NK-92 (cell line): ENCODE measurements around the gene OSM.

ENCODE experiments used
- DNase-seq: peaks from one replicate; lab custom pipeline; 2025; ENCODE audit not compliant: unreplicated experiment; lab: John Stamatoyannopoulos, UW

The OSM gene

DNA sequence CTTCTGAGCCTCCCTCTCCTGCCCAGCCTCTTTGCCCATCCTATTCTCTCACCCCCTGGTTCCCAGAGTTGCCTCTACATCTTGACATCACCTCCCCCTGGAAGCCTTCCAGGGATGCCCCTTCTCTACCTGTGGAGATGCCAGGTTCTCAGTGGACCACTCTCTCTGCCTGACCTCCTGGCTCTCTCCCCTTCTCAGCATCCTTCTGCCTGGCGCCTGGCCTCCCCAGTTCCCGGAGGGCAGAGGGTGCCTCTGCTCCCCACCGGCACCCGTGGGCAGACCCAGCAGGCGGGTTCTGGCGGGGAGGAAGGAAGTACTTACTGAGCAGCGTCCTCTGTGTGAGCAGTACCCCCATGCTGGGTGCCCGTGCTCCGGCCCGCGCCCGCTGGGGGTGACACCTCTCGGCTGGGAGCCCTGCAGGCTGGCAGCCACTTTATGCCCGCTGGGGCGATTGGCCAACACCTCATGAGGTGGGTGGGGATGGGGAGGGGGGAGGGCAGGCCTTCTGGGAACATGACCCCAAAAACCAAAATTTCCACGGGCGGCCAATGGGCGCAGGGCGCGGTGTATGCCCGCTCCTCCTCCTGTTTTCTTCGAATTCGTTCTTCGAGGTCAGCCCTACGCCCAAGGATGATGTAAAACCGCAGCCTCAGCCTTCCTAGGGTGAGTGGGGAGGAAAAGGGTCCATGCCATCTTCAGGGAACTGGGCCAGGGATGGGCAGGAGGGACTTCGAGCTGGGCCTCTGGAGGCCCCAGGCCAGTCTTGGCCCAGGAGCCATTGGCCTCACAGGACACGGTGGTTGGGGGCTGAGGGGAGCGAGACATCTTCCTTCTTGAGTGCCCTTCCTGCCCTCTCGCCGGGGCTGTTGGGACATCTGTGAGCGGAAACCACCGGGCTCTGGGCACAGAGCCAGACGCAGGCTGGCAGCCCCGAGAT is at the start of gene OSM:
Gene OSM, minus strand, starts transcription at position 407 of the 937 bp plus-strand sequence. Its CDS starts 52 bp downstream, at position 355.
- no peak for DNase-seq

DNA sequence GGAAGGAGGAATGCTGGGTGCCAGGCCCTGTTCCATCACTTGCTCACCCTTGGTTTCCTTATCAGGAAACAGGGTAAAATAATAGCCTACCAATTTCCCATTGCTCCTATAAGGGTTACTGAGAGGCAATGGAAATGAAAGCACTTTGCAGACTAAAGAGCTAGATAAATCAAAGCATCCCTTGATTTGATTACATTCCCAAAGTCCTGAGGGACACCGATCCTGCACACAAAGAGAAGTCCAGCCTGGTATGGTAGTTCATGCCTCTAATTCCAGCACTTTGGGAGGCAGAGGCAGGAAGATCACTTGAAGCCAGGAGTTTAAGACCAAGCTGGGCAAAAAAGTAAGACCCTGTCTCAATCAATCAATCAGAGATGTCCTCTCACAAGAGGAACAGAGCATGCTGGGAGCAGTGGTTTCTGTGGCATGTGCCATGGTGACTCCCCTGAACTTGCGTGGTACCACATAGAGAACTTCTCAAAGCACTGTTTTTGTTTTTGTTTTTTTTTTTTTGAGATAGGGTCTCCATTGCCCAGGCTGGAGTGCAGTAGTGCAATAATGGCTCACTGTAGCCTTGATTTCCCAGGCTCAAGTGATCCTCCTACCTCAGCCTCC is 49.4 kb upstream of the OSM start:
- DNase-seq = no peak

DNA sequence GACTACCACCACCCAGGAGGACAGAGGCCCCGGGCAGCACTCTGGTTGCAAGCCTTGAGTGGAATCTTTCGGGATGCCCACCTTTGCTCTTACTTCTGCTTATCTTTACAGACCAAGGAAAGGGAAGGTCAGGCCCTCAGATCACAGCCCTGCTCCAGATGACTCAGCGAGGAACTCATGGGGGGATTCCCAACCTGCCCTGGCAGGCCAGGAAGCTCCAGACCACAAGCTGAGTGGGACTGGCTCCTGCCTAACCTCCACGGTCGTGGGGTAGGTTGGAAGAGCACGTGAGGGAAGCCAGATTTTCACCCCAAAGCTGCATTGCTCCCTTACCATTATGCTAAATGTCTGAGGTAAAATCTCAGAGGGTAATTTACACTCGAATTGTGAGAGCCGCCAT is 48.3 kb upstream of the OSM start:
- DNase-seq = no peak

DNA sequence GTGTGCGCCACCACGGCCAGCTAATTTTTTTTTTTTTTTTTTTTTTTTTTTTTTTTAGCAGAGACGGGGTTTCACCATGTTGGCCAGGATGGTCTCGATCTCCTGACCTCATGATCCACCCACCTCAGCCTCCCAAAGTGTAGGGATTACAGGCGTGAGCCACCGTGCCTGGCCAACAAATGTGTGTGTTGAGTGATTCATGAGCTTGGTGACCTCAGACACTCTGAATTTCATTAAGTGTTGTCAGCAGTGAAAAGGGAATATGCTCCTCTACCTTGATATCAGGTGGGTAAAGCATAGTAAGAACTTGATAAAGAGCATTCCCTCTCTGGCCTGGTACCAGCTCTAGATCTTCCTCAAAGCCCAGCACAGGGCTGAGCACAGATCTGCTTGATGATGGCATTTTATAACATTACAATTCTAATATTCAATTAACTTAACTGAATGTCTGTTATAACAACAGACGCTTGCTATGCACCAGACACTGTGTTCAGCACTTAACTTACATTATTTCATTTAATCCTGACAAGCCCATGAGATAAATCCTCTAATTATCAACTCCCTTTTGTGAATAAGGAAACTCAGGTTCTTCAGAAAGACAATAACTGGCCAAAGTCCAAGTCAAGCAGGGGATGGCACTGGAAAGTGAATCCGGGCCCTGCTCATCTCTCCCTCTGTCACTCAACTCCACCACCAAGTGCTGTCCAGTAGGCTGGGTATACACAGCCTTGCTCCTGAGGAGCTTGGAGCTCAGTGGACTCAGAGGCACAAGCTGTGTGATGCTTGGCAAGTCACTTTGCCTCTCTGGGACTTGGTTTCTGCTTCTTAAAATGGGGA is 47.1 kb upstream of the OSM start:
- DNase-seq = no peak

DNA sequence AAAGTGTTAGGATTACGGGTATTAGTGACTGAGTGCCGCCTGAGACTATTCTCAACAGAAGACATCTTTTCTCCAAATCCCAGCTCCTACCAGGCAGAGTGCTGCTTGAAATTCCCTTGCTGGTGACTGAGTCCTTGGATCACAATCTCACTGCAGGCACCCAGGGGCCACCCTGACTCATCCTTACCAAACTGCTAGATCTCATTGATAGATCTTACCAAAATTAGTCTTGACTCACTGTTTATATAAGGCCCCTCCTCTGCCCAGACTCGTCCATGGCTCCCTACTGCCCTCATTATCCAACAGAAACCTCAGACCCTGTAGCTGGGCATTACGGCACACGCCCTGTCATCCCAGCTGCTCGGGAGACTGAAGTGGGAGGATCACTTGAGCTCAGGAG is 45.4 kb upstream of the OSM start:
- no peak for DNase-seq

DNA sequence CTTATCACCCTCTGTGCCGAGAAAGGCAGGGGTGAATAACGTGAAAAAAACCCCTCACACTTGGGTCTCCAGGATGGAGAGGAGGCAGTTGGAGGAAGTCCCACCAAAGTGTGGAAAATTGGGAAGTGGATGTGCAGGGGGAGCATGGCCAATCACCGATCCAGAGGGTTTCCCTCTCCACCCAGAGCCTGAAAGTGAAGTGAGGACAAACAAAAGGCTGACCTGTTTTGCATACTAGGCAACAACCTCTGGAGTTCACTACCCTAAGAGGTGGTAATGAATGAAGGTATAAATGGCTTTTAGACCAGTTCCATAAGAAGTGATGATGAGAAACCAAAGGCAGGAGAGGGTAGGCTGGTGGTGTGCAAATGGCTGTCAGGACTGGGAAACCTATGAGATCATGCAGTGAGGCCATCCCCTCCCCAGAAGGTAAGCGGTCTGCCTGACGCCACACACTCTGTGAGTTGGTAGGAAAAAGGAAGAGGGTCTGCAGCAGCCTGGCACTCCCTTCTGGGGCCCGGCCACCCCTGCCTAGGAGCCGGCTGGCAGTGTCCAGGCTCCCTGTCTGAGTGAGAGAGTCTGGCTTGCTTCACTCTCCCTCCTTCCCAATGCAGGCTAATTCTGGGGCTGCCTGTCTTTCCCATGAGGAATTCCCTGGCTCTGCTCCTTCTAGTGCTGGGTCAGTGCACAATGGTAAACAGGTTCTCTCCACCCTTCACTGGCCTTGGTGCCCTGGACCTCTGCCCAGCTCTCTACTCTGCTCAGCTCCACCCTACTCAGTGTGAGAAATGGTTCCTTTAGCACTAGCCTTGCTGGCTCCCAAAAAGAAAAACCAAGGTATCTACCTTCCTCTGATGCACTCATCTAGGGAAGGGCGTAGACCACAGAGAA is 44.5 kb upstream of the OSM start:
- DNase-seq = no peak

DNA sequence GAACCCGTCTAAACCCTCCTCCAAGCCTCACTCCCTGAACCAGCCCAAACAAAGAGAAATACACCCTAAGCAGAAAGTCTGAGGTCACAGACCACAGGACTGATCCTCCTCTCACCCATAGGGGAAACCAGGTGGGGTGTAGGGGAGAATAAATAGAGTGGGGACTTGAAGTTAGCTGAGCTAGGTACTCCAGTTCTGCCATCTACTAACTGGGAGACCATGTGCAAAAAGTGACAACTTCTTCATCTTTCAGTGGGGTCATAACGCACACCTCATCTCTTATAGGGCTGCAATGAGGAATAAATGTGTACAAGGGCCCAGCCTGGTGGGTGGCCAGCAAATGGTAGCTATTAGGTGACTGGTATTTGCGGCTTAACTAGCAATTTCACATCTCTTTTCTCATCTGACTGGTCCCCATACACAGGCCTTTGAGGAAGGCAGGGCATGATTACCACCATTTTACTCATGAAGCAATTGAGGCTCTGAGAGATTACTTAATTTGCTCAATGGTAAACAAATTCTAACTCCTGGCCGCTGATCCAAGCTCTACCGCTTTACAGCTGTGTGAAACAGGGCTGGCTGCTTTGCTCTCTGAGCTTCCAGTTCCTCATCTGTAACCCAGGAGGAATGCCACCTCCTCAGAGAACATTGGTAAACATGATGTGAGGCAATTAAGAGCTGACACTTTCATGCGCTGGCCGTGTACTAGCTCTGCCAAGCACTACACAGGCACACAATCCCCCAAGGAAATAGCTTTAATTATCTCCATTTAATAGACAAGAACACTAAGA is 43.5 kb upstream of the OSM start:
- no peak for DNase-seq

DNA sequence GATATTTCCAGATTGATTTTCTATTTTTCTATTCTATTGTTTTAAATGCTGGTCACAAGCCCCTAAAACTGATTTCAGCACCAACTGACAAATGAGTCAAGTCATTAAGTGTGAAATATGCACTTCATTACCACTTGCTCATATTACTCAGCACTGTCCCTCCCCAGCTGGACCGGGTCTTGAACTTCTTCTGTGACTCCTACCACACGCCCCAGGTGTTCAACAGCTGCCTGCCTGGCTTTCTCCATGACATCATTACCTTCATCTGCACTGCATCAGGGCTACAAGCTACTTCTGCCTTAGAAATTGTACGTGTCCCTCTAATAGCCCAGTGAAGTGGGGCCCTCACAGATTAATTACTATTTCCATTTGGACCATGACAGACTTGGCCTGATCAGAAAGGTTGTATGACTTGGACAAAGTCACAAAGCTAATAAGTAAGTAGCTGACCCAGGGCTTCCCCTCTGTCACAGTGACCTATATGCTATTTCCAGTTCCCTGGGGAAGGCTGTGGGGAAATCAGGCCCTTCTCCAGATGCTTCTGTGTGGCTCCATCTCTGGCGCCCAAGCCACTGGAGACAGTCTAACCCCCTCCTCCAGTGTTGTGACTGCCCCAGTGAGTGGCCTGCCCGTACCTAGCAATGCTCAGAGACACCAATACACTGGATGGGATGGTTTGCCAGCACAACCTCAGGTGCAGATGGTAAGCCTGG is 42.0 kb upstream of the OSM start:
- DNase-seq = no peak

DNA sequence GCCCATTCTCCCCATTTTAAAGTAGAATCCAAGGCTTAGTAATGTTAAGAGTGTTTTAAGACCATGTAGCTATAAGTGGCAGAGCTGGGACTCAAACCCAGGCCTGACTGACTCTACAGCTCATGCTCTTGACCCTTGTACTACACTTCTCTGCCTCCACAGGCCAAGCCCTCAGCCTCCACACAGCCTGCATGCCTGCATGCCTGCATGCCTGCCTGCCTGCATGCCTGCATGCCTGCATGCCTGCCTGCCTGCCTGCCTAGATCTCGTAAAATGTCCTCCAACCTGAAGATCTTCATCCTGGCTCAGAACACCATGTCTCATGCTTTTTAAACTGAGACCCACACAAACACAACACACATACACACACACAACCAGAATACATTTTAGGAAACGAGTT is 41.4 kb upstream of the OSM start:
- no peak for DNase-seq

DNA sequence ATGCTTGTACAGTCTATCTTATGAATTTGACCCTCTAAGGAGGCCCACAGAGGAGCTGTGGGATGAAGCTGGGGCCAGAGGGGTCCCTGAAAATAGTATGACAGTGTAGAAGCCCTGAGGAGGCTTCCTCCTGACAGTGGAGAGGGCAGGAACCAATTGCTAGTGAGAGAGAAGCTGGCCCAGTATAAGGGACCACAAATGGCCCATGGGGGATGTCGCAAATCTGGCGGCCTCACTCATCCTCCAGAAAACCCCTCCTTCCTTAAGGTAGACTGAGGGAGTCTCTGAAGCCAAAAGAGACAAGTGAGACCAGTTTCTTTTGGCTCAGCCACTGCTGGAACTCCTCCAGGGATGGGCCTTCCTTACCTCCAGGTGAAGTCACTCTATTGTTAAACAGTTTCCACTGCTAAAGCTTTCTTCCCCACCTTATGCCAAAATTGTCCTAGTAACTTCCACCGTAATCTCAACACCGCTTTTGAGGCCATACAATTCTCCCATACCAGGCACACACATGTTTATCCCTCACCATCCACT is 40.5 kb upstream of the OSM start:
- no peak for DNase-seq

DNA sequence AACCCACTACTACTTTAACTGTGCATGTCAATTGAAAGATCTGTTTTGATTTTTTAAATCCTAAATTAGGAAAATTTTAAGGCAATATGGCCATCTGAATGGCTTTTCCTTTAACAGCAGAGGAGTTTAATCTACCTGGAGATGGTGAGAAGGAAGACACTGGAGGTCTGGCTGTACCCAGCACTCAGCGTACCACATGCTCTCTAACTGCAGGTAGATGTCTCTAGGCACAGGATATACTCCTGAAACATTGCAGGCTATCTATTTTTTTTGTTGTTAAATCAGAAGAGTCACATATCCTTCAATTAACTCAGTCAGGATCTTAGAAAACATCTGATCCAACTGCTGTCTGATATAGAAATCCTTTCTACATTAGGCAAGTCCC is 40.0 kb upstream of the OSM start:
- no peak for DNase-seq

DNA sequence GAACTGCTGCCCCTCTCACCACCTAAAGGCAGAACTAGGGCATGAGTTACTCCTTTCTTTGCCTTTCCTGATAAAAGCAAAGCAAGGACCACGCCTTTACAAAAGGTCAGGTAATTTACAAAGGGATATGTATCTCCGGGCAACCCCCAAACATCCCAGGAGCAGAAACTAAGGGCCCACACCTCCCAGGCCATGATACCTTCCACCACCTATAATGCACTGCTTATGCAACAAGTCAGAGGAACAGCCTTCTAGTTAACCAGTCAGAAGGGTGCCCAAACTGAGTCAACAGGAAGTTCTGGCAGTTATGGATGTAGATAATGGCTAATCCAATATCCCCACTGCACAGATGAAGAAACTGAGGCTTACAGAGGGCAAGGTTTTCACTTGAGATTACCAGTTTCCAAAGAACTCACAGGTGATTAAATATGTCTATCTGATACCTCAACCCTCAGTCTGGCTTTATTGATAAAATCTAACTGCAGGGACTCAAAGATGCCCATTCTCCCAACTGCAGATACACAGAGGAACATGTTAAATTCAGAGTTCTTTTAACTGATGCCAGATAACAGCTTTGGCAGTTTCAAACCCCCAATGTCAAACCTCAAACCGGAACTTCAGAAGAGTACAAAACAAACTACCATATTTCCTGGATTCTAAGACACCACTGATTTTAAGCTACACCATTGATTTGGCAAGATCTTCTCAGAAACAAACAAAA is 39.4 kb upstream of the OSM start:
- DNase-seq = no peak

DNA sequence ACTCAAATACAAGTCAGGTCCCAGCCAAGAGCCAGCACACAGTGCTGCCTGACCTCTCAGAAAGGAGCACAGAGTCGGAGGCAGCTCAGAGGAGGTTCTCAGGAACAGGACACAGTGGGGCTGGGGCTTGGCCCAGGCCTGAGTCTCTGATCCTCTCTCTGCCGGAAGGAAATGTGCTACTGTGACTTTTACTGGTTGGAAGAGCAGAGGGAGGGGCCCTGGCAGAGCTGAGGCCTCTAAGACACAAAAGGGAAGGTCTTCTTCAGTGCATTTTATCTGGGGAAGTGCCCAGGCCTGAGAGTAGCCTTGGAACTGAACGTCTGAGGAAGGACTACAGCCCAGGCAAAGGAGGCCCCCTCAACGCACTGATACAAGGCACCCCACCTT is 38.9 kb upstream of the OSM start:
- DNase-seq = no peak

DNA sequence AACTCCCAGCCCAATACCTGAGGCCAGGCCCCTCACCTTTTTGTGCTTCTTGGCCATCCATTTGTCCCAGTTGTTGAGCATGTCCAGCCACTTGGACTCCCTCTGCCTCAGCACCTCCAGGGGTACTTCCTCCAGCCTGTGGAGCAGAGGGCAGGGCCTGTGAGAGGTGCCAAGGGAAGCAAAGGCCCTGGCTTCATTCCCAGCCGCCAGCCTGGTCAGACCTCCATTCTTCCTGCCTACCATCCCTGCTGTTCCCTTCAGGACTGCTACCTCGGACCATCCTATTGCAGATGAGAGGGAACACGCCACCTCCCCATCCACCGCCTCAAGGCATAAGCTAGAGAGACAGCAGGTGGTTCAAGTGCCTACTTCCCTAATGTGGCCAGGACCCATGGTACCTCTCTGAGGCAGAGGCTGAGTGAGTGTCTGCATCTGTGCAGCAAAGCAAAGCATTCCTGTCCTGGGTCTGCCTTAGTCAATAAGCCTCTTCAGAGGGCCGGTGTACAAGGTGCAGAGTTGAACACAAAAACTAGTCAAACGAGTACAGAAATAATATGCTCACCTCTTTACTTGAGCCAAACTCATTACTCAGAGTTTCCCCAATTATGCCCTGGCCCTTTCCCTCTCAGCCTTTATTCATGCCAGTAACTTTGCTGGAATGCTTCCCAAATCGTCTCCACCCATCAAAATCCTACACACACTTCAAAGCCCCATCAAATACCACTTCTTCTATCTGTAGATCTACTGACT is 38.0 kb upstream of the OSM start:
- DNase-seq = no peak

DNA sequence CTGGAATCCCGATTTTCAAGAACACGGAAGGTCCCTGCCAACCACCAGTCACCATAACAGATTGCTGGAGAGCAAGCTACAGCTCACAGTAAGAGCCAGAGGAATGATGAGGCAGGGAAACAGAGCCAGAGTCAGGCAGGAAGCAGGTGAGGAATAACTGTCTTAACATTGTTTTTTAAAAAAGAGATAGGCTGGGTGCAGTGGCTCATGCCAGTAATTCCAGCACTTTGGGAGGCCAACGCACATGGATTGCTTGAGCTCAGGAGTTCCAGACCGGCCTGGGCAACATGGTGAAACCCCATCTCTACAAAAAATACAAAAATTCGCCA is 36.1 kb upstream of the OSM start:
- no peak for DNase-seq

DNA sequence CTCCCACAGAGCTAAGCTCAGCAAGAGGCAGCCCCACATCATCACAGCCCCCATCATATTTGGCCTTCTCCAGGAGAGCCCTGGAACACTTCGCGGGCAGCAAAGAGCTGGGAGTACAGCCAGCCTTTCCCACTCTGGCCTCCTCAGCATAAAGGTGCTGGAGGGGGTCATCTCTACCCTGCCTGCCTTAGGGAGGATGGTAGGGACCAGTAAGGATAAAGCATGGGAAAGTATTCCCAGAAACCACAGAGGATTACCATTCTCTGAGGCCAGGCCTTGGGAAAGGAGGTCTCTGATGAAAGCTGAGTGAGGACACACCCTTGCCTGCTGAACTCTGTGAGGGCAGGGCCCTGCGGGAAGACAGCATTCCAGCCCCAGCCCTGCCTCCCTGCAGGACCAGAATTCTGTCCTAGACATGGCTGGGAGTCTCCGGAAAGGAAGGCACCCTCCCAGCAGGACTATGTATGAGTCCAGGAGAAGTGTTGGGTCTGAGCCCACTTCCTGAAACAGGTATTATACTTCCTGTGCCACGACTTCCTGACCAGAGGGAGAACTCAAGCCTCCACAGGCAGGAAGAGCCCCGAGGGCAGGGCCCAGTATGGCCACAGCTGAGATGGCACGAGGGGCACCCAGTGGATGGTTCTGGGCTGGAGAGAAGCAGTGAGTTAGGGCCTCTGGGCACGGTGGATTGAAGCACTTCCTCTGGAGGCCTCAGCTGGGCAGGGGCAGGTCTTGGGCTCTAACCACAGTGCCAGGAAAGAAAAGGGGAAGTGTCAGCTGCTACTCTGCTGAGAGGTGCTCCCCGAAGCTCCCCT is 35.6 kb upstream of the OSM start:
- no peak for DNase-seq

DNA sequence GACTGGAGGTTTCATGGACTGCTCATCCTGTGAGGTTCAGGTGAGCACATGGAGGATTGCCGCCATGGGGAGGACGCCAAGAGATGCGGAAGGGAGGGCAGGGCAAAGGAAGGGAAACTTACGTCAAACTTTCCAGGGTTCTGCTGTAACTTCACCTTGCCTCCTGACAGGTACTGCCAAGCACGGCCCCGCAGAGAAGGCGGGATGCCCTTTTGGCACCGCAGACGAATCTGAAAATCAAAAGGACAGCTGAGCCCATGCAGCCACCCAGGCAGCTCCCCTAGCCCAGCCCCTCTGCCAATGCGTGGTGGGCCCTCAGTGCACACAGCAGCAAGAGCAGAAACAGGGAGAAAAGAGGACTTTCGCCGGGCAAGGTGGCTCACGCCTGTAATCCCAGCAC is 32.7 kb upstream of the OSM start:
- DNase-seq = no peak
